PC-9 (cell line): ENCODE results near the gene BANP.
"Not testable (repeated sequence)": the region's sequence is repeated elsewhere in the genome, so short reads cannot be mapped to it uniquely, and the experiment has no call there.

Experiments used
- CTCF ChIP-seq: fragments of 200-600 bp; sonication (generic); conservative IDR thresholded peaks from 2 replicates; pipeline ENCODE4 v1.6.1; 2017; ENCODE audit warnings: mixed run types, antibody characterized with exemption, mild to moderate bottlenecking, moderate library complexity
- EZH2 ChIP-seq: fragments of 200-600 bp; sonication (generic); IDR thresholded peaks from 2 replicates; pipeline ENCODE4 v1.8.0; 2017; ENCODE audit warnings: antibody characterized with exemption, low read depth

GRCh38 chr16:87909203-87909935 is 41.9 kb upstream of the BANP start:
- TF ChIP-seq CTCF: peak; percentile 93
- TF ChIP-seq EZH2: not testable (repeated sequence)
